GM03348 (cell line): Measurements from ENCODE around the gene PAFAH2.
A peak's percentile ranks its signal among the peaks of the same experiment; 100 is the strongest.
"Not testable (repeated sequence)": the region's sequence is repeated elsewhere in the genome, so short reads cannot be mapped to it uniquely, and the experiment has no call there.

Experiments used
- DNase-seq: peaks from one replicate; pipeline ENCODE4 v3.0.0; 2012; ENCODE audit warnings: low spot score

Gene PAFAH2

DNA sequence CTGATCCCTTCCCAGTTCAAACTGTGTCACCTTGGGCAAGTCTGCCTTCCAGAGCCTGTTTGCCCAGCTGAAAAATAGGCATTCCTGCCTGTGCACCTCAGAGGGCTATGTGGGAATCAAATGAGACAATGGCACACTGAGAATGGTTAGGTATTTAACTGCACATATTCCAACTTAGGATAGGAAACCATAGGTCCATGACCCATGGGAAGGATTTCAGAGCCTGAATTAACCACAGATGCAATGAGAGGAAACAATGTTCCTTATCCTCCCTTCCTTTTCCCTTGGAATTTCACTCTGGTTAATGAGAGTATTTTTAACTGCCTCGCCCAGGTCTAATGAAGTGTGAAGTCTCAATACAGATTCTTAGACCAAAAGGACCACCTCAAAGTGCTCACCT lies 12.7 kb downstream of the PAFAH2 start:
- no peak for DNase-seq

- DNase-seq, result no peak
These were observed 18.7 kb downstream of the PAFAH2 start for GRCh38 chr1:25979210-25979609.

DNA sequence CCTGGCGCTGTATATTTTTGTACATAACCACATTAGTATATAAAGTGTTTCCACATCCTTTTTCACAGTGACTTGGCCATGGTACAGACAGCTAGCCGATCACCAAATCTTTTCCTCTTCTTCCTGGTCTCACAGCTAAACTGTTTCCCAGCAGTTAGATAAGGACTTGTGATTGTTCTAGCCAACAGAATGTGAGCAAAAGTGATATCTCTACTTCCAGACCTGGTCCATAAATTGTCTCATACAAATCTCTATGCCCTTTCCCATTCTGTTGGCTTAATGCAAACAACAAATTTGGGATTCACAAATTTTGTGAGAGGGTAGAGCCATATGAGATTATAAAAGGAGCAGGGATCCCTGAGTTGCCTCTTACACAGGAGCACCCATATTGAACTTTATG lies 19.5 kb downstream of the PAFAH2 start:
- DNase-seq, result no peak

- no peak for DNase-seq
These were observed 20.1 kb downstream of the PAFAH2 start for GRCh38 chr1:25977801-25978200.

DNA sequence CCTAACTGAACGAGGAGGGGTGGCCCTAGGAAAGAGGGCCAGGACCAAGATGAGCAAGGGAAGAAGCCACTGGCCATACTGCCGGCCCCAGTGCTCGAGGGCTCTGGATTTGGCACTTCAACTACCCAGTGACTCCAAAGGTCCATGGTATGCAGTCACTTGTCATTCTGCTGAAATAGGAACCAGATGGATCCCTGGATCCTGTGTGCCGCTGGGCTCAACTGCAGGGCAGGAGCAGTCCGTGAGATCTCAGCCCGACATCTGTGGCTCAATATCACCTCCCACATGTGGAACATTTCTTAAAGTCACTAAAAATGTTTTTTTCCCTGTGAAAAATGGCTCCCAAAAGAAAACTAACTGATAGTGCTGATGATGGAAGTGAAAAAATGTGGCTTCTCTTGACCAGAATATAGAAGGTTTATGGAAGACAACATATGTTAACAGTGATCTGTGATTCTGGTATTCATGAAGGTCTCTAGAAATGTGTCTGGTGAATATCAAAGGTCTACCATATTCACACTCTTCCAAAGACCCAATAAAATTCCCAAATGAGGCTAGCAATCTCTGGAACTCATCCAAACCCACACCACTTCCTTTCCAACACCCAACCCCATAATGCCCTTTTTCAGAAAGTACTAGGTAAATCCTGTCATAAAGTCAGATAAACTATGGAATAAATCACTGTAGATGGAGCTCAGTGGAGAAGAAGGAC lies 24.1 kb downstream of the PAFAH2 start:
- DNase-seq, result no peak

DNA sequence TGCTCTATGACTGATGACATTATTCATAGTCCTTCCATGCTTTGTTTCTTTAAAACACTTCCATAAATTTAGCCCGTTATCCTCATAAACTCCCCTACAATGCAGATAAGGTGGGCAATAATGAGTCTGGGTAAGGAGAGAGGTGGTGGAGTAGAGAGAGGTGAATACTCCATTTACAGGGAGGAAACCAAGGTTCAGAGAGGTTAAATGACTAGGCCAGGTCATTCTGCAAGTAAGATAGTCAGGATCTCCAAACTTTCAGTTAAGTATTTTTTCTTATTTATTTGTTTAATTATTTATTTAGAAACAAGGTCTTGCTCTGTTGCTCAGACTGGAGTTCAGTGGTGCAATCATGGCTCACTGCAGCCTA lies 26.1 kb downstream of the PAFAH2 start:
- DNase-seq, result no peak

- no peak for DNase-seq
These were observed 26.6 kb downstream of the PAFAH2 start for GRCh38 chr1:25971066-25971810.

DNA sequence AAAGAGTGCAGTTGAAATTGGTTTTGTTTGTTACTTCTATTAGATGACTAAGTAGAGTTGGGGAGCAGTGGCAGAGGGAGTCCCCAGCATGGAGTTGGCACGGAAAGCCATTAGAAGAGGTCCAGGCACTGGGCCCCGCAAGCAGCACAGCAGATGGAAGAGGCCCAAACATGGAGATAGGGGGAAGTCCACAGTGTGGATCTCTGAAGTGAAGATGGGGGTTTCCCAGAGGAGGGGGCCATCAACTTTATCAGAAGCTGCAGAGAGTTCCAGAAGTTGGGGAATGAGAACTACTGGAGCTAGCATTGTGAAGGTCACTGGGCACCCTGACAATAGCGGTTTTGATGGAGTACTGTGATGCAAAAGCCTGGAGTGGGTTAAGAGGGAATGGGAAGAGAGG lies 30.6 kb downstream of the PAFAH2 start:
- DNase-seq, result no peak

GRCh38 chr1:25959611-25960010 lies 38.3 kb downstream of the PAFAH2 start:
- peak; percentile 29 for DNase-seq

GRCh38 chr1:25958465-25958864 lies 39.4 kb downstream of the PAFAH2 start:
- peak; percentile 84 for DNase-seq

DNA sequence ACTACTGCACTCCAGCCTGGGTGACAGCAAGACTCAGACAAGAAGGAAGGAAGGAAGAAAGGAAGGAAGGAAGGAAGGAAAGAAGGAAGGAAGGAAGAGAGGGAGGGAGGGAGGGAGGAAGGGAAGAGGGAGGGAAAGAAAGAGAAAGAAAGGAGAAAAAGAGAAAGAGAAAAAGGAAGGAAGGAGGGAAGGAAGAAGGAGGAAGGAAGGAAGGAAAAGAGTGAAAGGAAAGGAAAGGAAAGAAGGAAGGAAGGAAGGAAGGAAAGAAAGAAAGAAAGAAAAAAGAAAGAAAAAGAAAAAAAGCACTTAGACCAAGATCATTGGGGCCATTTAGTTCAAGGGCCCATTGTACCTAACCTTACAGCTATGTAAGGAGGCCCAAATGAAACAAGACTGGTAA lies 42.3 kb downstream of the PAFAH2 start:
- no peak for DNase-seq

- DNase-seq, result peak; percentile 28
These were observed 43.5 kb downstream of the PAFAH2 start for GRCh38 chr1:25954282-25954938.

DNA sequence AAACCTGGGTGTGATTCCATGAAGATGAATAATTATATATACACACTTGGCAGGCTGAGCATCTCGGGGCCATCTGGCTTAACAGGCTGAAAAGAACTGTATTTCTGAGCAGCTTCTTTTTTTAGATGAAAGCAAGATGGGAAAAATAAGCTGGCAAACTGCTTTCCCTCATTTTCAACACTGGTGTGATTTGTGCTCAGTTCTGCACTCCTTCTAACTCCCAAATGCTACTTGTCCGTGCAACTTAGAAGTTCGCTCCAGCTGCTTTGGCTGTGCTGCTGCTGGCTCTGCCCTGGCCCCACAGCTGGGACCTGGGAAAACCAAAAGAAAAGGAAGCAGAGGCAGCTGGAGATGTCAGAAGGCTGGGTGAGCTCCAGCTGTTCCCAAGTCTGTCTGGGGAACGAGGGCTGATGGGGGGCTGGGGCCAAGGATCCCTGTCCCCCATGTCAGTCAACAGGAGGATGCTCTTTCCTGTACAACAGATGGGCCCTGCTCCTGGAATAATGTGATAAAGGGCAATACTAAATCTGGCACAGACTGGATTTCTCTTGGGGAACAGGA lies 44.9 kb downstream of the PAFAH2 start:
- DNase-seq, result peak; percentile 58

DNA sequence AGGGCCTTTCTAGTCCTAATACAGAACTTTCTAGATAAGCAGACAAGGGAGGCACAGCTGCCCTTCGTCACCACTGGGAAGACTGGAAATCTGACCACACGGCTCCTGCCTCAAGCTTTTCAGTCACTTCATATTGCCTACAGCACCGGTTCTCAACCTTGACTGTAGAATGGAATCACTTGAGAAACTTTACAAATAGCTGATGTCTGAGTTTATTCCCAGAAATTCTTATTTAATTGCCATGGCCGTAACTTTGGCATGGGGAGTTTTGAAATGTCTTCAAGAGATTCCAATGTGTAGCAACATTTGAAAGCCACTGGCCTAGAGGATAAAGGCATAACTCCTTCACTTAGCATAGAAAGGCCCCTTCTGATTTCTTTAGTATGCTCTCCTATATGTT lies 49.2 kb downstream of the PAFAH2 start:
- DNase-seq, result no peak

GRCh38 chr1:25947027-25947426 lies 50.8 kb downstream of the PAFAH2 start:
- DNase-seq, result no peak

DNA sequence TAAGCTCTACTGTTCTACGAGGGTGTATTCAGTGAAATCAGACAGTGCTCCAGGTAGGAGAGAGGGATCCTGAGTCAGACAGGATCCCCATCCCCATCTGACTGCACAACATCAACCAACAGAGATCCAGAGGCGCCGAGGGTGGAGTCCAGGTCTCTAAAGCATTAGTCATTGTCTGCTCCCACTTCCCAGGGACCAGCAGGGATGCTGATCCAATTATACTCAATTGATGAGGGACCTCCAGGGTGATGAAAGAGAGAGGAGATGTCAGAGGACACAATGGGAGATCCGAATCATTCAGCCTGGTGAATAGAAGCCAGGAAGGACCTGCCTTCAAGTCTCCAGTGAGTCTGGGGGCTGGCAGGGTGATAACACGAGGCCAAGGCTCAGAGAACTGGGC lies 52.1 kb downstream of the PAFAH2 start:
- no peak for DNase-seq

- DNase-seq, result peak; percentile 22
These were observed 52.9 kb downstream of the PAFAH2 start for GRCh38 chr1:25944986-25945385.

- not testable (repeated sequence) for DNase-seq
These were observed 54.4 kb downstream of the PAFAH2 start for GRCh38 chr1:25943511-25943910.

DNA sequence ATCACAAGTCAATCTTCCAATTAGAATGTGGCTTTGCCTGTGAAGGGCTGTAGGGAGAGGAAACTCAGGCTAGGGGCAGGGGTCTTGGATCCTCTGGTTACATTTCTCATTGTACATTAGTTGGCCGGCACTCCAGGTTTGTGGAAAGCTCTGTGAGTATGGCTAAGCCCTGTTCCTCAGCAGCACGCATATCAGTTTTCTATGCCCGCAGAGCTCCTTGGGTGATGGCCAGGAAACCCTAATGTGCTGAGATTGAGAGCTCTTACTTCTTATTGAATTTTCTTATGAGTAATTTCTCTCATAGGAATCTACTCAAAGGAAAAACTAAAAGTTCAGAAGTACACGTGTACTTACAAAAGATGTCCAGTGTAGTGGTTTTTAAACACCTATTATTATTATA lies 60.9 kb downstream of the PAFAH2 start:
- no peak for DNase-seq

DNA sequence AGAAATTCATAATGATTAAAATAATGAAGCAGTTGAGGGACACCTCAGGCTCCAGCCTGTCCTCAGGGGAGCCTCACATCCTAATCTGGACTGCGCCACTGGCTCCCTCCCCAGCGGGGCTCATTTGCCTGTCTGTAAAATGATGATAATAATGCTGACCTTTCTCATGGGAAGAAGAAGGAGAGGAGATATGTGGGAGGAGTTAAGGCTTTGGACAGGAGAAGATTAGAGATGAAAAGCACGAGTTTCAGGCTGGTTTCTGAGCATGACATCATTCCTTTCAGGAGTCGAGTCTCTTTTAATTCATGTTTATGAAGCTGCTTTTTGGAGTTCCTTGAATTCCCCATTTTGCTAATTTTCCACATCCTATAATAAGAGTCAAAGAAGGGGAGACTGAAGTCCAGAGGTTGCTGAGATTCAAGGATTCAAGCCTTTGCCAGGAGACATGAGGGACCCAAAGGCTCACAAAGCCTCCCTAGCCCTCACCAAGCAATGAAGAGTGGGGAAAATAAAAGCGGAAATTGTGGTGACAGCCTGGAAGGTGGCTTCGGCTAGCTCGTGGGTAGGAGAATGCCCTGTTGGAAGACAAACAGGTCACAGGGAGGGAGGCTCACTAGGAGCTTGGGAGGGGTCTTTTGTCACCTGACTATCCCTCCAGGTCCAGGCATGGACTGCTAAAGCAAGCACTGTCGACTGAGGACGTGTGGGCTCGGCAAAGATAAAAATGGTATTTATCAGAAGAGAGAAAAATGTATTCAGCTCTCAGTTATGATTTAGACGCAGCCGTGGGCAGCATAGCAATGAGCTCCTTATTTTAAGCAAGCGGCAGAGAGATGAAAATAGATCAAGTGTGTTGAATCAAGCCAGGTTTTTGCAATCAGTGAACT lies 64.1 kb downstream of the PAFAH2 start:
- no peak for DNase-seq

DNA sequence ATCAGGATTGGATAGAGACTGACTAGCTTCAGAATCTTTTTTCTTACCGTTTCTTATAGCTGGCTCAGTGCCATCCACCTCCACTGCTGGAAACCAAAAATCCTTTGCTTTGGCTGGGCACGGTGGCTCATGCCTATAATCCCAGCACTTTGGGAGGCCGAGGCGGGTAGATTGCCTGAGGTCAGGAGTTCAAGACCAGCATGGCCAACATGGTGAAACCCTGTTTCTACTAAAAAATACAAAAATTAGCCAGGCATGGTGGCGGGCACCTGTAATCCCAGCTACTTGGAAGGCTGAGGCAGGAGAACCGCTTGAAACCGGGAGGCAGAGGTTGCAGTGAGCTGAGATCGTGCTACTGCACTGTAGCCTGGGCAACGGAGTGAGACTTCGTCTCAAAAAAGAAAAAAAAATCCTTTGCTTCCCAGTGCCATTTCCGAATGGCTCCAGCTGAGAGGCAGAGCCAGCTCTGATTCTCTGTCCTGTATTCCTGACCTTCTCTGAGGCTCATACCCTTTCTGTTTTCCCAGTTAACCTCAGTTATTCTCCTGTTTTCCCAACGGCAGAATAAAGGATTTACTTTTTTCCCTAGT lies 65.0 kb downstream of the PAFAH2 start:
- not testable (repeated sequence) for DNase-seq

DNA sequence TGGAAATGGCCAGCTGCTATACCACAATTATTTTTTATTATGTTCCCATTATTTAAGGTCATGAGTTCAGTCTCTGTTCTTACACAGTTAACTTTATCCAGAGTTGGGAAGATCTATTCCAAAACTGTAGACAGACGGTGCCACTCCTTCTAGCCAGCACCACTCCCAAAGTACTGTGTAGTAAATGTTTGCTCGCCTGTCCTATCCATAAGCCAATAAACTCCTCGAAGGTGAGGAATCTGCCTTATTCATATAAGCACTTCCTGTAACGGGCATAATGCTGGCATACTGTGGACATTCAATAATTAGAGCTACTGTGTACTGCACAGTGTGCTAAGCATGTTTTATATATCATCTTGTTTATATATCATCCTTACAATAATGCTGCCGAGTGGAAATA lies 65.5 kb downstream of the PAFAH2 start:
- DNase-seq, result no peak
